ENCODE results near the gene ZNF18. TPM values are rescaled to one million over a fixed set of nuclear protein-coding genes. Genes with fewer than 3 reads are reported as not detected.

The ZNF18 gene
- polyA plus RNA-seq, 2 of the 4 experiments (the other 2 are of a cell fraction), result 5.1 to 12.3 TPM

- ATAC-seq (no peak), FAIRE-seq (no peak), DNase-seq (ENCODE audit: low read depth in 1 of 2, low spot score in 1 of 2) (no peak)
- TF ChIP-seq RARB (CRISPR knock-in tag; IDR thresholded peaks at IDR 0.05) (no peak), RCOR1 (IDR thresholded peaks at IDR 0.05; ENCODE audit: low read depth, low read length) (no peak), HEYL (CRISPR knock-in tag; IDR thresholded peaks at IDR 0.05) (no peak), NFE2L2 (conservative IDR thresholded peaks at IDR 0.05; ENCODE audit: low read length) (no peak), POLR2A (IDR thresholded peaks at IDR 0.05; ENCODE audit: low read length) (no peak), CTCF (IDR thresholded peaks at IDR 0.05) (no peak), REST (IDR thresholded peaks at IDR 0.05) (no peak), JUNB (IDR thresholded peaks at IDR 0.05) (no peak), EP300 (IDR thresholded peaks at IDR 0.05) (no peak), ZSCAN20 (CRISPR knock-in tag; IDR thresholded peaks at IDR 0.05) (no peak), SMC3 (IDR thresholded peaks at IDR 0.05) (no peak), POLR2AphosphoS2 (conservative IDR thresholded peaks at IDR 0.05; ENCODE audit: low read length) (no peak), KDM1A (IDR thresholded peaks at IDR 0.05; ENCODE audit: low read depth) (no peak), HOXA7 (CRISPR knock-in tag; IDR thresholded peaks at IDR 0.05) (no peak), FOSB (CRISPR knock-in tag; IDR thresholded peaks at IDR 0.05) (no peak)
- TF ChIP-seq, protein P1, sequence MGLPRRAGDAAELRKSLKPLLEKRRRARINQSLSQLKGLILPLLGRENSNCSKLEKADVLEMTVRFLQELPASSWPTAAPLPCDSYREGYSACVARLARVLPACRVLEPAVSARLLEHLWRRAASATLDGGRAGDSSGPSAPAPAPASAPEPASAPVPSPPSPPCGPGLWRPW (IDR thresholded peaks at IDR 0.05), result no peak
- TF ChIP-seq, protein P2, sequence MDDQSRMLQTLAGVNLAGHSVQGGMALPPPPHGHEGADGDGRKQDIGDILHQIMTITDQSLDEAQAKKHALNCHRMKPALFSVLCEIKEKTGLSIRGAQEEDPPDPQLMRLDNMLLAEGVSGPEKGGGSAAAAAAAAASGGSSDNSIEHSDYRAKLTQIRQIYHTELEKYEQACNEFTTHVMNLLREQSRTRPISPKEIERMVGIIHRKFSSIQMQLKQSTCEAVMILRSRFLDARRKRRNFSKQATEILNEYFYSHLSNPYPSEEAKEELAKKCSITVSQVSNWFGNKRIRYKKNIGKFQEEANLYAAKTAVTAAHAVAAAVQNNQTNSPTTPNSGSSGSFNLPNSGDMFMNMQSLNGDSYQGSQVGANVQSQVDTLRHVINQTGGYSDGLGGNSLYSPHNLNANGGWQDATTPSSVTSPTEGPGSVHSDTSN (IDR thresholded peaks at IDR 0.05), result no peak
- Histone ChIP-seq H3K9me3 (no peaks in the 10 kb centered on the region), H3K4me2 (no peak overlapping the region), H3K27ac (no peak overlapping the region), H3K4me1 (peaks cover 29% of the 10 kb centered on the region), H3K4me3 (no peak overlapping the region)
- WGBS (ENCODE audit: missing lambda C conversion rate), result 92% methylated on average over 1 of the region's 1 CpG
- ChIA-PET CTCF (interaction anchor here (1.3 kb wide), 1 partner anchor 9 kb away, joined by 4 read pairs; no protein-coding TSS in a partner anchor), POLR2A (no interaction called here)
Observed at GRCh38 chr17:12035673-12036072, 38.4 kb upstream of the ZNF18 start.

DNA sequence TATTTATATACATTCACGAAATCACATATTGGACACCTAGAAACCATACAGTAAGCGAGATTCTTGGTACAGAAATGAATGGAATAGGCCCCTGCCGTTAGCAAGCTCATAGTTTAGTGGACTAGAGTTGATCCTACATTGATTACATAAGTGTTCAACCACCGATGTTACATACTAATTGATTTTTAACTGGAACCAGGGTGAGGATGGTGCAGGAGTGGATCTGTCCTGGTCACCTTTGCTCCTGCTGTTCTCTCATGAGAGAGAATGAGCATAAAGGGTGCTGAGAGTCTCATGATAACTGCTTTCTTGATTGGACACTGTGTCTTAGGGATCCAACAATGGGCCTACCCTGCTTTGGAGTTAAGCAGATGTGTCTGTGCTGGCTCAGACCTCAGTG lies 37.3 kb upstream of the ZNF18 start:
- Histone ChIP-seq H3K4me2 (no peak overlapping the region), H3K4me3 (no peak overlapping the region), H3K27ac (no peak overlapping the region), H3K4me1 (peaks cover 24% of the 10 kb centered on the region; the same call in 2 of the 3 replicates), H3K9me3 (no peaks in the 10 kb centered on the region)
- 92% methylated on average over 4 of the region's 4 CpGs for WGBS (ENCODE audit: missing lambda C conversion rate)
- no peak for DNase-seq (ENCODE audit: low read depth in 1 of 2, low spot score in 1 of 2)
- TF ChIP-seq HOXA7 (CRISPR knock-in tag; IDR thresholded peaks at IDR 0.05), result no peak
- no peak for TF ChIP-seq JUNB (IDR thresholded peaks at IDR 0.05)
- no peak for TF ChIP-seq POLR2AphosphoS2 (conservative IDR thresholded peaks at IDR 0.05; ENCODE audit: low read length)
- no peak for TF ChIP-seq FOXS1 (CRISPR knock-in tag; IDR thresholded peaks at IDR 0.05)
- TF ChIP-seq, protein P2 (IDR thresholded peaks at IDR 0.05), result no peak
- no peak for TF ChIP-seq FOSB (CRISPR knock-in tag; IDR thresholded peaks at IDR 0.05)
- TF ChIP-seq RFX5 (IDR thresholded peaks at IDR 0.05), result no peak
- no peak for TF ChIP-seq CHD4 (IDR thresholded peaks at IDR 0.05; ENCODE audit: borderline replicate concordance)
- no peak for TF ChIP-seq NFE2L2 (conservative IDR thresholded peaks at IDR 0.05; ENCODE audit: low read length)
- no peak for TF ChIP-seq SMC3 (IDR thresholded peaks at IDR 0.05)
- no peak for ATAC-seq
- ChIA-PET POLR2A (interaction anchor here (1.5 kb wide), 1 partner anchor 37 kb away, joined by 8 read pairs; the partner anchor contains the start of gene ZNF18), CTCF (no interaction called here)
- FAIRE-seq, result no peak

All from A549 (cell line).